H1 (cell line): ENCODE measurements around the gene MYO7B. TPM values are rescaled to one million over a fixed set of nuclear protein-coding genes. Genes with fewer than 3 reads are reported as not detected.

Source experiments
- CTCF ChIA-PET: fragments of 300-600 bp; sonication (Branson Sonifier 250); formaldehyde crosslinking; loops from one replicate; lab custom pipeline; 2021; ENCODE audit not compliant: partially characterized antibody; lab: Charles Lee
- POLR2A ChIA-PET: fragments of 300-600 bp; sonication (Branson Sonifier 250); formaldehyde crosslinking; loops from one replicate; lab custom pipeline; 2021; ENCODE audit warnings: inconsistent platforms; ENCODE audit not compliant: partially characterized antibody; lab: Charles Lee
- DNase-seq, 2 experiments: peaks; one replicate each; pipeline versions ENCODE4 v3.0.0 to v3.0.0-alpha.2; 2010 to 2022; ENCODE audit warnings: low spot score in 2 of 2, low read depth in 1 of 2, mixed read lengths in 1 of 2
- FAIRE-seq: peaks from 2 replicates; lab custom pipeline; 2011; peaks lifted over from hg19 to GRCh38; lab: Jason Lieb, UNC
- H2AFZ ChIP-seq: 2 replicates; pipeline ENCODE4 v1.8.1; 2012; ENCODE audit warnings: low read length, inconsistent platforms
- H2AK5ac ChIP-seq: 2 replicates; pipeline ENCODE4 v1.6.1; 2013; ENCODE audit warnings: low read depth, low read length
- H2BK120ac ChIP-seq: replicated peaks from 2 replicates; pipeline ENCODE3; 2013; ENCODE audit warnings: low read depth, low read length, inconsistent platforms
- H2BK12ac ChIP-seq: 2 replicates; pipeline ENCODE4 v1.6.1; 2013; ENCODE audit warnings: low read depth, low read length
- H2BK15ac ChIP-seq: 2 replicates; pipeline ENCODE4 v1.6.1; 2013; ENCODE audit warnings: low read length
- H2BK20ac ChIP-seq: 2 replicates; pipeline ENCODE4 v1.6.1; 2013; ENCODE audit warnings: low read length
- H2BK5ac ChIP-seq: 2 replicates; pipeline ENCODE4 v1.6.1; 2013; ENCODE audit warnings: low read depth, low read length
- H3K14ac ChIP-seq: 2 replicates; pipeline ENCODE4 v1.6.1; 2013; ENCODE audit warnings: inconsistent platforms; ENCODE audit not compliant: insufficient read length
- H3K18ac ChIP-seq: 2 replicates; pipeline ENCODE4 v1.6.1; 2013; ENCODE audit warnings: low read length; ENCODE audit errors: extremely low read depth
- H3K23ac ChIP-seq: 2 replicates; pipeline ENCODE4 v1.6.1; 2013; ENCODE audit warnings: inconsistent platforms; ENCODE audit not compliant: insufficient read length
- H3K23me2 ChIP-seq: 2 replicates; pipeline ENCODE4 v1.6.1; 2013; ENCODE audit warnings: low read depth, low read length
- H3K27ac ChIP-seq: 2 replicates; pipeline ENCODE4 v1.6.1; 2011; ENCODE audit warnings: low read depth, low read length, inconsistent platforms
- H3K27me3 ChIP-seq, 4 experiments: replicated peaks in 1 of 4; 1 replicate in 1 of 4; 2 replicates in 3 of 4; pipeline versions ENCODE4 v1.6.1 to v1.8.1; 2011 to 2013; ENCODE audit warnings: low read length in 3 of 4, mild to moderate bottlenecking in 3 of 4, inconsistent platforms in 2 of 4, mixed read lengths in 2 of 4, moderate library complexity in 1 of 4; ENCODE audit not compliant: control insufficient read depth in 3 of 4, insufficient read depth in 3 of 4; ENCODE audit errors: extremely low read depth in 1 of 4
- H3K36me3 ChIP-seq, 4 experiments: 2 replicates each; pipeline versions ENCODE4 v1.6.1 to v1.8.1; 2011 to 2013; ENCODE audit warnings: mild to moderate bottlenecking in 4 of 4, low read length in 3 of 4, moderate library complexity in 2 of 4, control low read depth in 1 of 4, inconsistent platforms in 1 of 4; ENCODE audit not compliant: insufficient read depth in 4 of 4, control insufficient read depth in 2 of 4
- H3K4ac ChIP-seq: replicated peaks from 2 replicates; pipeline ENCODE3; 2013; ENCODE audit warnings: low read length, low read depth, mixed read lengths, inconsistent platforms; ENCODE audit not compliant: insufficient read length
- H3K4me1 ChIP-seq, 4 experiments: replicated peaks in 1 of 4; 1 replicate in 1 of 4; 2 replicates in 3 of 4; pipeline versions ENCODE4 v1.6.1 to v1.8.1; 2011 to 2013; ENCODE audit warnings: low read length in 3 of 4, inconsistent platforms in 2 of 4, mixed read lengths in 1 of 4; ENCODE audit not compliant: insufficient read depth in 4 of 4, control insufficient read depth in 3 of 4
- H3K4me2 ChIP-seq, 2 experiments: 2 replicates each; pipeline versions ENCODE4 v1.6.1 to v1.8.1; 2011 to 2013; ENCODE audit warnings: low read depth in 2 of 2, low read length in 2 of 2, control low read depth in 1 of 2, inconsistent platforms in 1 of 2, mild to moderate bottlenecking in 1 of 2; ENCODE audit not compliant: insufficient read depth in 1 of 2
- H3K4me3 ChIP-seq, 4 experiments: fragments of 200-600, 300-600 bp in 1 of 4; sonication (generic), shearing (Covaris generic), sonication (Bioruptor Twin) in 1 of 4; 2 replicates each; pipeline versions ENCODE4 v1.5.1 to v1.8.1; 2011 to 2016; ENCODE audit warnings: low read length in 4 of 4, low read depth in 3 of 4, control low read depth in 2 of 4, inconsistent platforms in 2 of 4, mild to moderate bottlenecking in 2 of 4, mixed read lengths in 1 of 4, moderate library complexity in 1 of 4; ENCODE audit not compliant: insufficient read depth in 2 of 4; ENCODE audit errors: extremely low read depth in 1 of 4
- H3K56ac ChIP-seq: replicated peaks from 2 replicates; pipeline ENCODE3; 2013; ENCODE audit warnings: low read depth, mild to moderate bottlenecking, mixed read lengths, low read length, inconsistent platforms; ENCODE audit not compliant: insufficient read length
- H3K79me1 ChIP-seq: 2 replicates; pipeline ENCODE4 v1.6.1; 2013; ENCODE audit warnings: low read depth, low read length, control low read depth
- H3K79me2 ChIP-seq, 2 experiments: 2 replicates each; pipeline versions ENCODE4 v1.6.1 to v1.8.1; 2012 to 2013; ENCODE audit warnings: low read length in 2 of 2, mild to moderate bottlenecking in 2 of 2, inconsistent platforms in 1 of 2; ENCODE audit not compliant: insufficient read depth in 2 of 2, control insufficient read depth in 1 of 2
- H3K9ac ChIP-seq, 4 experiments: replicated peaks in 1 of 4; 1 replicate in 1 of 4; 2 replicates in 3 of 4; pipeline versions ENCODE4 v1.6.1 to v1.8.1; 2011 to 2013; ENCODE audit warnings: low read depth in 3 of 4, low read length in 3 of 4, control low read depth in 2 of 4, mild to moderate bottlenecking in 2 of 4, moderate library complexity in 2 of 4, inconsistent platforms in 1 of 4; ENCODE audit errors: extremely low read depth in 1 of 4
- H3K9me3 ChIP-seq, 2 experiments: 2 replicates each; pipeline versions ENCODE4 v1.6.1 to v1.8.1; 2012 to 2013; ENCODE audit warnings: mild to moderate bottlenecking in 2 of 2, moderate library complexity in 2 of 2, control low read depth in 1 of 2, inconsistent platforms in 1 of 2, low read depth in 1 of 2, low read length in 1 of 2, mixed read lengths in 1 of 2; ENCODE audit not compliant: insufficient read depth in 2 of 2
- H4K20me1 ChIP-seq, 2 experiments: replicated peaks in 1 of 2; 2 replicates each; pipeline versions ENCODE3 to v1.8.1; 2011 to 2013; ENCODE audit warnings: inconsistent platforms in 2 of 2, low read length in 2 of 2, mild to moderate bottlenecking in 1 of 2; ENCODE audit not compliant: insufficient read depth in 2 of 2, control insufficient read depth in 1 of 2
- H4K5ac ChIP-seq: 2 replicates; pipeline ENCODE4 v1.6.1; 2013; ENCODE audit warnings: low read length, low read depth, mixed read lengths, inconsistent platforms; ENCODE audit not compliant: insufficient read length
- H4K8ac ChIP-seq: 2 replicates; pipeline ENCODE4 v1.8.0; 2013; ENCODE audit warnings: mild to moderate bottlenecking, moderate library complexity, low read length, inconsistent platforms; ENCODE audit not compliant: insufficient read depth; ENCODE audit errors: extremely low read depth
- H4K91ac ChIP-seq: replicated peaks from 2 replicates; pipeline ENCODE3; 2013; ENCODE audit warnings: low read length, mixed read lengths, inconsistent platforms; ENCODE audit not compliant: insufficient read length
- CREB1 ChIP-seq: IDR thresholded peaks from 2 replicates; pipeline ENCODE4 v1.6.1; 2012; ENCODE audit warnings: inconsistent platforms
- EP300 ChIP-seq, 2 experiments: IDR thresholded peaks; 1 replicate in 1 of 2; 2 replicates in 1 of 2; pipeline ENCODE4 v1.6.1; 2011 to 2012; ENCODE audit warnings: low read depth in 2 of 2, low read length in 2 of 2, mild to moderate bottlenecking in 2 of 2, borderline replicate concordance in 1 of 2, inconsistent platforms in 1 of 2, moderate library complexity in 1 of 2
- HDAC6 ChIP-seq: IDR thresholded peaks from one replicate; pipeline ENCODE4 v1.7.1; 2012; ENCODE audit warnings: low read depth, mild to moderate bottlenecking, inconsistent platforms, low read length, moderate library complexity
- SIN3A ChIP-seq, 2 experiments: IDR thresholded peaks in 1 of 2; conservative IDR thresholded peaks in 1 of 2; 2 replicates each; pipeline ENCODE4 v1.6.1; 2011 to 2012; ENCODE audit warnings: low read length in 2 of 2, improper control_type of control experiment in 1 of 2, low read depth in 1 of 2, mild to moderate bottlenecking in 1 of 2
- SIRT6 ChIP-seq: IDR thresholded peaks from one replicate; pipeline ENCODE4 v1.7.1; 2012; ENCODE audit warnings: low read length, inconsistent platforms
- SP4 ChIP-seq: IDR thresholded peaks from 2 replicates; pipeline ENCODE4 v1.6.1; 2012; ENCODE audit warnings: low read length, inconsistent platforms
- TAF1 ChIP-seq: IDR thresholded peaks from 2 replicates; pipeline ENCODE4 v1.6.1; 2011; ENCODE audit warnings: mild to moderate bottlenecking, low read depth, low read length
- WGBS, 2 experiments: shearing (Covaris generic) in 1 of 2; methylation state at CpG; one replicate each; pipeline versions ENCODE4 v1.1.6 to v1.1.7; 2013 to 2015; ENCODE audit warnings: low lambda C conversion rate in 2 of 2, mixed read lengths in 2 of 2, inconsistent platforms in 1 of 2, low coverage in 1 of 2, missing lambda C conversion rate in 1 of 2; ENCODE audit not compliant: insufficient replicate concordance in 2 of 2, insufficient coverage in 1 of 2, insufficient read length in 1 of 2; ENCODE audit errors: extremely low coverage in 1 of 2, missing lambda C conversion rate in 1 of 2; 5-methylcytosine and 5-hydroxymethylcytosine counted together
- polyA plus RNA-seq, 7 experiments: library from polyadenylated mRNA; depleted of rRNA in 3 of 7; stranded (reverse) in 5 of 7; unstranded in 2 of 7; fragments of >200 nt in 5 of 7; fragments of 200-250 nt in 2 of 7; gene quantifications; 1 replicate in 5 of 7; 2 replicates in 1 of 7; 4 replicates in 1 of 7; pipeline versions ENCODE4 v1.2.1 to v1.2.3, GENCODE V29; 2011 to 2013; ENCODE audit warnings: missing spikeins in 2 of 7, mixed read lengths in 2 of 7
- total RNA-seq: library from RNA; stranded (reverse); fragmentation: NEBNext Ultra II Directional; extraction: Animal tissue kit (Norgen Biotek cat#: 25700); gene quantifications from 2 replicates; pipeline ENCODE4 v1.2.1, GENCODE V29; 2021

Gene MYO7B
- total and polyA plus RNA-seq, 2 of the 8 experiments (the other 6 are each of a cell fraction or from before 2014, with no cell fraction given): not detected

- Histone ChIP-seq H3K9ac (no peak overlapping the region), H2BK12ac (no peak overlapping the region), H3K56ac (no peak overlapping the region), H3K9me3 (no peaks in the 10 kb centered on the region), H2AFZ (no peak overlapping the region), H4K8ac (no peak overlapping the region), H3K79me2 (no peaks in the 10 kb centered on the region), H3K27ac (no peak overlapping the region), H3K4me3 (no peak overlapping the region), H3K23me2 (peaks cover 10% of the 10 kb centered on the region; the same call in 1 of the 2 replicates), H3K4me1 (peaks cover 0 to 4% (median 0%) of the 10 kb centered on the region in 4 experiments; a peak in 1 of 7 replicates), H2BK15ac (no peak overlapping the region), H3K18ac (no peak overlapping the region), H4K91ac (no peak overlapping the region), H4K20me1 (no peaks in the 10 kb centered on the region), H2BK5ac (no peak overlapping the region), H2BK20ac (no peak overlapping the region), H2BK120ac (no peak overlapping the region), H3K36me3 (no peaks in the 10 kb centered on the region), H3K79me1 (no peaks in the 10 kb centered on the region), H3K23ac (no peak overlapping the region), H2AK5ac (no peak overlapping the region), H3K4ac (no peak overlapping the region), H3K27me3 (no peaks in the 10 kb centered on the region), H4K5ac (no peak overlapping the region), H3K14ac (no peak overlapping the region), H3K4me2 (no peak overlapping the region)
- POLR2A ChIA-PET: interaction anchor here (1.0 kb wide), 1 partner anchor 24 kb away, joined by 3 read pairs; no protein-coding TSS in a partner anchor
- WGBS, 2 experiments: 91% methylated on average over 4 of the region's 5 CpGs; no CpG with 5 or more reads in 1 of the 2 experiments
- DNase-seq: peak in 1 of 2 experiments; percentile 37
- TF ChIP-seq CREB1 (no peak), HDAC6 (no peak), SIRT6 (no peak), TAF1 (no peak), SP4 (no peak), SIN3A (conservative IDR thresholded peaks at IDR 0.05 in 1 of 2, IDR thresholded peaks at IDR 0.05 in 1 of 2; ENCODE audit: low read depth in 1 of 2, low read length in 2 of 2) (no peak), EP300 (IDR thresholded peaks at IDR 0.05; ENCODE audit: borderline replicate concordance in 1 of 2, low read depth in 2 of 2, low read length in 2 of 2) (no peak)
- no peak for FAIRE-seq
- CTCF ChIA-PET: interaction anchor here (0.8 to 7.0 kb wide), 9 partner anchors 7 to 87 kb away, joined by 3 to 160 read pairs (median 30); partner anchors contain the start of genes GPR17 and LIMS2
These were observed 54.4 kb downstream of the MYO7B start for GRCh38 chr2:127589841-127590240.
